Keratinocyte (primary cell): Measurements from ENCODE around the gene FLVCR2.

ENCODE experiments used
- CTCF ChIP-seq, 3 experiments: IDR thresholded peaks in 1 of 3; conservative IDR thresholded peaks in 1 of 3; optimal IDR thresholded peaks in 1 of 3; 2 replicates in 2 of 3; 3 replicates in 1 of 3; pipeline versions ENCODE3 to v1.5.1; 2011; ENCODE audit warnings: low read length in 3 of 3, mild to moderate bottlenecking in 3 of 3, moderate library complexity in 2 of 3, control low read depth in 1 of 3, inconsistent platforms in 1 of 3; ENCODE audit not compliant: insufficient read depth in 2 of 3; ENCODE audit errors: extremely low read depth in 1 of 3
- EZH2 ChIP-seq: IDR thresholded peaks from one replicate; pipeline ENCODE4 v1.6.1; 2012; ENCODE audit warnings: inconsistent platforms, mild to moderate bottlenecking, low read length, moderate library complexity

DNA sequence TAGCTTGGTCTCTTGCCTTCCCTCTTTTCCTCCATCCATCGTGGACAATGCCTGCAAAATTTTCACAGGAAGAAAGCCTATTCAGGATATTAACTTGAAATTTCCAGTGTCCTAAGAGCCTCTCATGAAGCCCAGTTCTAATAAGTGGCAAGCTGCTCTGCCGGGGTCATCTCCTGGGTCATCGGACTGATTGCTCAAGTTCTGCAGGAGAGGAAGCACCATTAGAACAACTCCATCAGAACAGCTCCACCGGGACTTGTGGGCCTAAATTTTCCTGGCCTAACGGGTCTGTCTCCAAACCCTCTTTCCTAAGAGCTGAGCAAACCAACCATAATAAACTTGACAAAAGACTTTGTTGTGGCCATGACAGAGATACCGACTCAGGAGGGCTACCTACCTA lies 68.3 kb downstream of the FLVCR2 start:
- TF ChIP-seq CTCF (optimal IDR thresholded peaks at IDR 0.05 in 1 of 3, IDR thresholded peaks at IDR 0.05 in 1 of 3, conservative IDR thresholded peaks at IDR 0.05 in 1 of 3; ENCODE audit: extremely low read depth in 1 of 3, insufficient read depth in 2 of 3, low read length in 3 of 3) (no peak), EZH2 (no peak)
